ENCODE measurements around the gene HOMER2.
"Not testable (repeated sequence)": the region's sequence is repeated elsewhere in the genome, so short reads cannot be mapped to it uniquely, and the experiment has no call there.

Gene HOMER2

DNA sequence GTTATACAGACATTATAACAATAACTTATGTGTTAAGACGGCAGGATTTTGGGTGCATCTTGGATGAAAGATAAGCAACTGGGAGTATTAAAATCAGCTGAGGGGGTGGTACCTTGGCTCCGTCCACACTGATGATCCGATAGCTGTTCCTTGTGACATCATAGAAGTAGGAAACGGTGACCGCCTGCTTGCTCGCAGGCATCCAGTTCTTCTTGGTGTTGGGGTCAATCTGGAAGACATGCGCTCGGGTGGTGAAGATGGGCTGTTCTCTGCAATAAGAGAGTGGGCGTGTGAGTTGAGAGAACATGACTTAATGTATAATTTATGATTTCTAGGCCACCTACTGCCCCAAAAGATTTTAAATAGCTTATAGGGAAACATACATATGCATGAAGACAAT lies 59.9 kb downstream of the HOMER2 start:
- DNase-seq: no peak

DNA sequence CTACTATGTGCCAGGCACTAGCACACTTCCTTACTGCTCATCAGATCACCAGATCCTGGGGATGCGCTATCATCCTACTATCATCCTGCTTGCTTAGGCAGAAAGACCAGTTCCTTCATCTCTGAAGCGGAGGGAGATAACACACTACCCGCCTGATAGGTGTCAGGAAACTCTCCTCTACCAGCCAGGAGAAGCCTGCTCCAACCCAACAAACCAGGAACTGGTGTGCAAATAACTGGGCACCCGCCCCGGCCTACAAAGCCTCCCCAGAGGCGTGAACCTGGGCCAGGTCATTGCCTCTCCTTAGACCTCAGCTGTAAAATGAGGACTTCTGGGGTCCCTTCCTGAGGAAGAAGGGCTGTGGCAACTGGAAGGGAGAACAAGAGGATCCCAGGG lies 61.5 kb downstream of the HOMER2 start:
- no peak for DNase-seq

DNA sequence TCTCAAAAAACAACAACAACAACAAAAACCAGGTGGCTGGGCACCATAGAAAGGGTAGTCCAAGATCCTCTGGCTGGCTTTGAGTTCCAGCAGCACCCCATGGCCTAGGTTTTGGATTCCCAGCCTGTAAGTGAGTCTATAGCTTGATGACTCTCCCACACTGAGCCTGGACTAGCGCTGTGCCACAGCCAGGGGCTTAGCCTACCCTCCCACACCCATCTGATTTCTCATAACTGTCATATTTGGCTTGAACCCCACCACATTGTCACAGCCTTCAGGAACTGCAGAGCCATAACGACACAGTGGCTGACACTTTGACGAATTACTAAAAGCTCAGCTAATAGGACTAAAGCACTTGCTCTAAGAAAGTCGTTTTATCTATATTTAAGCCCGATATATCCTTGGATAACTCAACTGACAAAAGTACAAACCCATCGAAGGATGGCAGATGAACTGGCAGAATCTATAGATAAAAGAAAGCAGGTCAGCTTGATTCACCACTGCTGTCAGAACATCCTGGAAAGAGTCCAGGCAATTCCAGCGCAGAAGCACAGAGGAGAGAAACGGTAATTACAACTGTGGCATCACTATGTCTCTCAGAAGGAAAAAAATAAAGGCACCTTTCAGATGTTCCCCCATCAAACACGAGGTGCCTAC lies 62.1 kb downstream of the HOMER2 start:
- DNase-seq: no peak

DNA sequence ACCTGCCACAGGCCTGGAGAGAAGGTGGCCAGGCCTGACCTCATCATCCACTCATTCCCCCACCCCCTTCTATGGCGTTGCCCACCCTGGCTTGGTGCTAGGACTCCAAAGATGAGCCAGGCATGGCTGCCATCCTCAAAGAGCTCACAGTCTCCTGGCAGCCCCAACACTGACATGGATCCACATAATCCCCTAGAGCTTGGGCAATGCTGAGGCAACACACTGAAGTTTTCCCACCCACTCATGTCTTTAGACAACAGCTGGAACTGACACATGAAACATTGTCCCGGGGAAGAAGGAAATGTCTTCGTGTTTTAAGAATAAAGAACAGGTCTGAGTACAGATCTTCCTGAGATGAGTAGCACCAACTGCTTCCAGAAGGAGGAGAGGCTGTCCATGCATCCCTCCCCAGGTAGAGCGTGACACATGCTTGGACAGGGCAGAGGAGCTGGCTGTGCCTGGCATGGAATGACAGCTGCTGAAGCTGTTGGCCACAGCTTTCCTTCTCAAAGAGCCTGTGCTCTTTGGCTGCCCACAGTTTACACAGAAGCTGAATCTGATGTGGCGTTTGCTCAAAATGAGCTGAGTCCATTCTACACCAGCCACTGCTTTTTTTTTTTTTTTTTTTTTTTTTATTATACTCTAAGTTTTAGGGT lies 70.1 kb downstream of the HOMER2 start:
- DNase-seq: no peak

DNA sequence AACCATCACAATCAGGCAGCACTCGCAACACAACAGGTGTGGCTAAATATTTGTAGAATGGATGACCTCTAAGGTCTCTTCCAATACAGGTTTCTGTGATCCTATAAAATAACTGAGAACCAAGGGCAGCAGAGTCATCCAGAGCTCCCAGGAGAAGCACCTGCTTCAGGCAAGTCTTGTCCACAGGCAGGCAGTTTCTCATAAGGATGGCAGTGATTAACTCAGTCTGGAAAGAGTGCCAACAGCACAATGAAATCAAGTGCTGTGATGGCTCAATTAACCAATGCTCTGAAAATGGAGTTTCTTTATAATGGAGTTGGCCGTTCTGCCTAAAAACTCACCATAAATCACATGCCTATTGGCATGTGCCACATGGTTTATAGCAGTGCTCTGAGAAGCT lies 70.8 kb downstream of the HOMER2 start:
- no peak for DNase-seq

DNA sequence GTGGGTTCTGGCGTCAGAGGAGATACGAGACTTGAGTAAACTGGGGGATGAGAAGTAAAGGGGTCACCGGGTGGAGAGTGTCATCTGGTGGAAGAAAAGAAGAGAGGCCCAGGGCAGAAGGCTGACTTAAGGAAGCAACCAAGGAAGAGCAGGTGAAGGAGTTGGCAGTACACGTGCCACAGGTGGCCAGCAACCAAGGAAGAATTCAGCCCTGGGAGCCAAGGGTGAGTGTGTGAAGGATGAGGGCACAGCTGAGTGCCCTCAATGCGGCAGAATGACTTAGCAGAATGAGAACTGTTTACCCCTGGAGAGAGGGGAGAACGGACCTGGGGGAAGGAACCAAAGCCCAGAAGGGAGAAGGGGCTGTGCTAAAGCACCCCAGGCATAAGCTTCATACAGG lies 71.8 kb downstream of the HOMER2 start:
- no peak for DNase-seq

DNA sequence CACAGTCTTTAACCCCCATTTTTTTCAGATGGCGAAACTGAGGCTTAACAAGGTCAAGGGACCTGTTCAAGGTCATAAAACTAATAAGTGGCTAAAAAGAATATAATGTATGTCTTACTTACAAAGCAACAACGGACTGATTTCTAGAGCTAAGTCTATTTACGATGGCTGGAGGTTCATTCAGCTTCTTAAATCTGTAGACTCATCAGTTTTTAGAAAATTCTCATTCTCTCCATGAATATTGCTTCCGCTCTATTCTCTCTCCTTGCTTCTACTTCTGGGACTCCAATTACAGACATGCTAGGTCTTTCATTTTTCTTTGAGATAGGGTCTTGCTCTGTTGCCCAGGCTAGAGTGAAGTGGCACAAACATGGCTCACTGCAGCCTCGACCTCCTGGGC lies 74.2 kb downstream of the HOMER2 start:
- no peak for DNase-seq

DNA sequence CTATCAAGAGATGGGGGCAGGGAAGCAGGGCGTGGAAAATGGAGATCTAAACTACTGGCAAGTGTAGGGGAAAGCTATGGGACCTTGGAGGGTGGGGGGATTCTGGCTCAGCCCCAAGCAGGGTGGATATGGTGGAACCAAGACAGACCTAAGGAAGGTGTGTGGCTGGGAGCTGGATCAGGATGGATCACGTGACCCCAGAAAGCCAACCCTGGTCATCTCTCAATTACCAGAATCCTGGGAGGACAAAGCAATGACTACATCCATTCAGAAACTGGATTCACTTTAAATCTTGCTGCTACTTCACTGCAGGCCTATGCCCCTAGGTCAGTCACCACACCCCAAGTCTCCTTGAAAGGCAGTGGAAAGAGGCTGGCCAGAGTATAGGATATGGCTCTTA lies 74.7 kb downstream of the HOMER2 start:
- no peak for DNase-seq

DNA sequence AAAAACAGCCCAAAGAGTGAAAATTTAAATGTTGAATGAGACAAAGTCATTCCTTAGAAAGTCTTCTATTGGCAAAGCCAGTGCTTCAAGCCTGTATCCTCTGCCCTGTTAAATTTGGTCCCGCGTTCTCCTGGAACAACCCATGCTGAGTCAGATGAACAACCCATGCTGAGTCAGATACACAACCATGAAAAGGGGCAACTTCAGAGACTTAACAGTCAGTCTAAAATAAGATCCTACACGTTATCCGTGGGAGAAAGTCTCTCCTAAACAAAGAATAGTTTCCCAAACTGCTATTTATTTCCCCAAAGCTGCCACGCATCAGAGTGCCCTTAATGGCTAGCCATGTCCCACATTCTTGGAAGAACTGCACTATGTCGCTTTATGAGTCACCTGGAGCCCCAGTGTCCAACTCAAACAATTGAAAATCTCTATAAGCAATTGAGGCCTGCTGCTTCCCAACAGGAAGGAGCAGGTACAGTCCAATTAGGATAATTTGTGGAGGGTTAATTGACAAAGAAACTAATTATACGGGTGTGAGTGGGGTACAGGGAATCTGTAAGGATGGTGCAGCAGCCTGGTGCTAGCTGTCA lies 77.0 kb downstream of the HOMER2 start:
- DNase-seq: no peak

DNA sequence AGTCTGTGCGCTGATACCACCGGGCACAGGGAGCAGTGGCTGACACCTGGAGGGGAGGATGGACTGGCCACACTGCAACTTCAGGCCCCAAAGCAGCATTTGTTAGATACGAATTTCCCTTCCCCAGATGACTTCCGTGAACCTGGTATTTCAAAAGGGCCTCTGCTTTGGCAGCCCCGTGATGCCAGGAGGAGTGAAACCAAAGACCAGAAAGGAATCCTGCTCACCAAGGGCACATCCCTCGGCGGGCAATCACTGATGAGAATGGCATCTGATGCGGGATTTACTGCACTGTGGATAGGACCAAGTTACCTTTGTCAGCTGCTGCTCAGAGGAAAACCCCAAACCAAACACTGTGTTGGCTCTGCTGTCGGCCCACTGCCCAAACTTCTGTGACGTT lies 77.6 kb downstream of the HOMER2 start:
- DNase-seq: no peak

DNA sequence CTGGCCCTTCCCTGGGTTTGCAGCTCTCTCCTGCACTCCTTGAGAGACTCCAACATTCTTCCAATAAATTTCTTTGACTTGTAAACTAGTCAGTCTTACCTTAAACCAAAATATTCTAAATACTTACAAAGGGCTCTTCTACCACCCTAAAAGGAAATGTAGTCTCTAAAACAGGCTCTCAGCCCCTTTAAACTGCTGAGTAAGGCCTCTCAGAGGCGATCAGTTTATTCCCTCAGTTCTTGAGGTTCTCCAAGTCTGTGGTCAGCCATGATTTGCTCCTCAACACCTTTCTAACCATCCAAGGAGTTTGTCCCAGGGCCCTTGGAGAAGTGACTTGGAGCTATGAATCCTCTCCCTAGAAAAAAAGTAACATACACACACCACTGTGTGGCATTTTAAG lies 78.3 kb downstream of the HOMER2 start:
- no peak for DNase-seq

DNA sequence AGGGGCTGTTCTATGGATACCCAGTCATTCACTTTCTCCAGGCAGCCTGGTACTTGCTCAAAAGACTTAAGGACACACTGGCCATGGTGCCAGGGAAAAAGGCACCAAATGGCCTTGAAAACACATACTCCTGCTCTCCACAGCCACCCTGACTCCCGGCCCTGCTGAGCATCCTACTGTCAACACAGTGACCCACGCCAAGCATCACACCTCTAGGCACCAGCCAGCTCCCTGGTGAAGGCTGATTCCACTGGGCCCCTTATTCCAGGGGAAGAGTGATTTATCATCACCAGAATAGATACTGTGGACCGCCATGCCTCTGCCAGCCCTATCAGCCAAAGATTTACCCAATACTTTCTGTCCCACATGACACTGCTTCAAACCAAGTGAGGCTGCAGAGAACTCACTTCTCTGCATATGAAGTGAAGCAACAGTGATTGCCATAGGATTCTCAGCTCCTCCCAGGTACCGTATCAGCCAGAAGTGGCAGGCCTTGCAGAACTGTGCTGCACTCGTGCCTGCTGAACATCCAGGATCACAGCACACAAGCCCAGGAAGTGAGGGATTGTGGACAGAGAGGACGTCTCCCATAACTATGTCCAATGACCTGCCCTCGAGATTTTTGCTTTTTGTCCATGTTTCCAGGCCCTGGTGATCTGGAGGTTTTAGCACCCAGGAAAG lies 79.4 kb downstream of the HOMER2 start:
- no peak for DNase-seq

DNA sequence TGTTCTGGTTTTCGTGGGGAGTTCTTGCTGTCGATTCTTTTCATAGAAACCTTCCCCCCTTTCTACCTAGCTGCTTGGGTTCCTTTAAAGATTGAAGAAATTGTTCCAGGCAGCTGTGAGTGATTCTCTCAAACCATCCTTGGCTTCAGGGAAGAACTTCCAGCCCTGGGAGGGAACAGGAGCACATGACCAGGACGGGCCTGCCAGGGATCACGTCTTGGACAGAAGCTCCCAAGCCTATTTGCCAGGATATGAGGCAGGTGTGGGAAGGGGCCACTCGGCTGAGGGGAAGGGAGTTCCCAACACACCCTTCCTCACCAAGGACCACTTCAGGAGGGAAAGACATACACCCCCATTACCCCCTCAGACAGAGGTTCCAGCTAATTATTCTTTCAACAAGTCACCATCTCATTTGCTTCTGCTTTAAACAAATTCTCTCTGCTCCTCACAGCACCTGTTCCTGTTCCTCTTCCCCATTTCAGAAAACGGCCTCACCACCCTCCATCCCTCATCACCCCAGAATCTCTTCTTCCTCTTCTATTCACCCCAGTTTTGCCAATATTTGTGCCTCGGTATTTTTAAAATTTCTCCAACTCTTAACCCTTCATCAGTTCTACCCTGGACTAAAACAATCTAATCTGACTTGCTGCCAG lies 80.6 kb downstream of the HOMER2 start:
- no peak for DNase-seq

DNA sequence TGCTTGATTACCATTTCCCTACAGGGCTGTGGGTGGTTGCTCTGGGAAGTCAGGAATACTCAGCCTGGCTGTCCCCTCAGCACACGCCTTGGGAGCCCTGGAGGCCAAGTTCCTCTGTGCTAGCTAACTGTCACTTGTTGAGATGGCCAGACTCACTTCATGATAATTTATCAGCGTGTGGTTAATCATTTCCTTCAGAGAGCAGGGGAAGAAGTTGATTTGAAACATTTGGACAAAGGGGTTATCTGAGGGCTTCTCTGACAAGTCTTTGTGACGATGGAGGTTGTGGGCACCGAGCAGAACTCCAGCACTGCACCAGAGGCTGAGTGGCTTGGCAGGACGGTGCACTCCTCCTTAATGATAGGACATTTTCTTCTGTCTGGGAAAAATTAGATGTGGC lies 81.2 kb downstream of the HOMER2 start:
- no peak for DNase-seq

DNA sequence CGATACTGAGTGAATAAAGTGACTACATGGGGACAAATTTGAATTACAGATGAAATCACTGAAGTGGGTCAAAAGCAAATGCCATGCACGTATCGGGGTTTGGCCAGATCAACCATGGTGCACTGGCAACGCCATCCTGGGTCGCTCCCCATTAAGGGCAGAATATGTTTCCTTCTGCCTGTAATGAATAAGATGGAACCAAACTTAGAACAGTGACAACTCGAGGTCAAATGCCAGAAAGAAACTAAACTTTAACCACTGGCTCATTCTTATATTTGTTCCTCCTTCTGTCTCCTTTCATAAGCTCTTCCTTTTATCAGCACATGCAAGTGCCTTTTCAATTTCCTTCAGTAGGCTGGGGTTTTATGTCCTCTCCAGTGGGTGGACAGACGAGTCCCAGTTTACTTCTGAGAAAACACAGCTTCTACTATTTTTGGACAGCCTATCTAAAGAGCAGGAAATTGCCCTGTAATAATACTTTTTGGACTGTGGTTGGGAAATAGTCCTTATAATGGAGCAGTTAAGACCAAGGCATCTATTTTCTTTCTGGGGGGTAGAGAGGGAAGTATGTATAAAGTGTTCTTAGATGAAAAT lies 81.7 kb downstream of the HOMER2 start:
- DNase-seq: no peak

DNA sequence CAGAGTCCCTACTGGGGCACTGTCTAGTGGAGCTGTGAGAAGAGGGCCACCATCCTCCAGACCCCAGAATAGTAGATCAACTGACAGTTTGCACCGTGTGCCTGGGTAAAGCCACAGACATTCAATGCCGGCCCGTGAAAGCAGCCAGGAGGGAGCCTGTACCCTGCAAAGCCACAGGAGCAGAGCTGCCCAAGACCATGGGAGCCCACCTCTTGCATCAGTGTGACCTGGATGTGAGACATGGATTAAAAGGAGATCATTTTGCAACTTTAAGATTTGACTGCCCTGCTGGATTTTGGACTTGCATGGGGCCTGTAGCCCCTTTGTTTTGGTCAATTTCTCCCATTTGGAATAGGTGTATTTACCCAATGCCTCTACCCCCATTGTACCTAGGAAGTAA lies 86.5 kb downstream of the HOMER2 start:
- DNase-seq: not testable (repeated sequence)

DNA sequence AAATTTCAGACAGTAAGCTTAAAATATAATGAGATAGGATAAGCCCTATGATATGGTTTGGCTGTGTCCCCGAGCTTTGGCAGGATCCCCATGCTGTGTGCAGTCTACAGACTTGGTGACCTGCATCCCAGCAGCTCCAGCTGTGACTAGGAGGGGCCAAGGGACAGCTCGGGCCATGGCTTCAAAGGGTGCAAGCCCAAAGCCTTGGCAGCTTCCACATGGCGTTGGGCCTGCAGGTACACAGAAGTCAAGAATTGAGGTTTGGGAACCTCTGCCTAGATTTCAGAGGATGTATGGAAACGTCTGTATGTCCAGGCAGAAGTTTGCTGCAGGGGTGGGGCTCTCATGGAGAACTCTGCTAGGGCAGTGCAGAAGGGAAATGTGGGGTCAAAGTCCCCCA lies 86.9 kb downstream of the HOMER2 start:
- DNase-seq: not testable (repeated sequence)

DNA sequence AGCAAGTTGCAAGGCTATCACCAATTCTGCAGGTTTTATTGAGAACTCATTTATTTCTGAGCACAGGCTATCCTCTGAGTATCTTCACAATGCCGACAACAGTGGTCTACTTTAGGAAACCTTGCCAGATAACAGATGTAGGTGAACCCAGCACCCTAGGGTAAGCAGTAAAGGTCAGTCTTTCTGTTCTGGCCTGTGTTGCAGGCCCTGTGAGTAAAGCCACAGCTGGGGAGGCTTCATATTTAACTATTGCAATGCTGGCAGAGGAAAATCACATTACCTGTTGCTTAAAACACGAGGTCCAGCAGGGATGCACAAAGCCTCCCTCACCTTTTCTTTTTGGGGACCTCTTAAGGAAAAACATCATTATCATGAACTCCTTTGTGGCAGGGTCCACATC lies 87.6 kb downstream of the HOMER2 start:
- no peak for DNase-seq

DNA sequence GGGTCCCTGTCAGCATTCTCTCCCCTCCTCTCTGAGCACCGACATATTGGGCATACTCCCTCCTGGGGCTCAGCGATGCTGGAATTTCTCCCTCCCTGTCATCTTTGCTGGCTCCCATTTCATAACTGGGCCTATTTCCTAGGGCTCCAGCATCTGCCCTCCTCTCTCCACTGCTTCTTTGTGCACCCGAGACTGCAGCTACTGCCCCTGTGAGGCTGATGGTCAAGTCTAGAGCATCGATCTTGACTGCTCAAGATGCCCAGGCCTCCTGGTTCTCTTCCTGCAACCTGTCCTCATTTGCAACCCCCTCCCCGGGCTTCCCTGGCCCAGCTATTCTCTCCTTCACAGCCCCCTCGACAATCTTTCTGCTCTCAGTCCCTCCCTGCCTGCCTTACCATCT lies 89.6 kb downstream of the HOMER2 start:
- no peak for DNase-seq

DNA sequence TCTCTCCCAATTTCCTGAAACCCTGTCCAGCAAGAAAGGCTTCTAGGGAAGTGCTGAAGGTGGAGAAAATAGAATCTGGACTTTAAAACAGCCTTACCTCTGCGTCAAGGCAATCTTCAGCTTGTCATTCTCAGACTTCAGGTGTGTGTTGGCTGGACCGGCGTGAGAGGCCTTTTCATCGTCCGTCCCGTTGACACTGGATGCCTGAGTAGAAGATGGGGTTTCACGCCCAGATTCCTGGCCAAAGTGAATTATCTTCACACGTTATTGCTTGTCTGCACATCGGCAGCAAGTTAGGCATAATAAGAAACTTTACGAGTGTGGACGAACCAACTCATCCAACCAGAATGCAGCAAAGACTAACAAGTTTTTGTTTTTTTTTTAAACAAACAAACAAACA lies 93.6 kb downstream of the HOMER2 start:
- DNase-seq: no peak

DNA sequence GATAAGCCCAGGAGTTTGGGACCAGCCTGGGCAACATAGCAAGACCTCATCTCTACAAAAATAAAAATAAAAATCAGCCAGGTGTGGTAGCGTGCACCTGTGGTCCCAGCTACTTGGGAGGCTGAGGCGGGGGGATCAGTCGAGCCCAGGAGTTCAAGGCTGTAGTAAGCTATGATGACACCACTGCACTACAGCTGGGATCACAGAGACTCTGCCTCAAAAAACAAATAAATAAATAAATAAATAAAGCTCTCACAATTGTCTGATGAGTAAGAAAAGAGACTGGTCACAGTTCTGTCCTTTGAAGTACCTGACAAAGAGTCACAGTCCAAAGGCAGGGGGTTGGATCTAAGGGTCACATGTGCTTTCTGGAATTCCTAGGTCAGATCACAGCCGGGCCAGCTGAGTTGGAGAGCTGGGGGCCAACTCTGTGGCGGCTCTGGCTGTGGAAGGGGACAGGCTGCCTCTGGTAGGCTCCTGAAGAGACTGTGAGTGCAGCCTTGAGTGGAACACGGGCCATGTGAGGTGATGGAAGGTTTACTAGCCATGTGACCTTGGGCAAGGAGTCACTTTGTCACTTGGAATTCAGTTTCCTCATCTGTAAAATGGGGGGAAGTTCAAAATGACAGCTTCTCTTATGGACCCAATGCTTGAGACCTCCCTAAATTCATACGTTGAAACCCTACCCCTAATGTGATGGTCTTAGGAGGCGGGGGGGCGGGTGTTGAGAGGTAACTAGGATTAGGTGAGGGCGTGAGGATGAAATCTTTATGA lies 95.9 kb downstream of the HOMER2 start:
- no peak for DNase-seq

Data from activated CD8-positive, alpha-beta memory T cell treated with anti-CD3 and anti-CD28 coated beads, Interleukin-2, amount 50 U/mL, for 48 hours (primary cell).